Caco-2 (cell line): ENCODE data around the gene GTF2H3. TPM values are rescaled to one million over a fixed set of nuclear protein-coding genes. Genes with fewer than 3 reads are reported as not detected.
A peak's percentile ranks its signal among the peaks of the same experiment; 100 is the strongest.

ENCODE experiments used
- BruUV-seq: library from RNA; stranded (reverse); fragments of 400-500 nt; replicated peaks from 2 replicates; lab custom pipeline; 2021; lab: Mats Ljungman, UMichigan
- CTCF ChIA-PET: fragments of 300-600 bp; sonication (Branson Sonifier 250); formaldehyde crosslinking; loops from one replicate; lab custom pipeline; 2022; ENCODE audit warnings: antibody characterized with exemption; lab: Charles Lee
- POLR2A ChIA-PET: fragments of 300-600 bp; sonication (Branson Sonifier 250); formaldehyde crosslinking; loops from one replicate; lab custom pipeline; 2022; ENCODE audit warnings: antibody characterized with exemption; lab: Charles Lee
- DNase-seq, 2 experiments: peaks; one replicate each; pipeline versions ENCODE4 v3.0.0 to v3.0.0-alpha.2; 2020 to 2022
- H3K27me3 ChIP-seq: replicated peaks from 2 replicates; pipeline ENCODE4 v1.6.0; 2011; ENCODE audit warnings: low read length; ENCODE audit not compliant: control insufficient read depth, insufficient read depth
- H3K36me3 ChIP-seq: 2 replicates; pipeline ENCODE4 v1.5.1; 2011; ENCODE audit warnings: low read length; ENCODE audit not compliant: control insufficient read depth, insufficient read depth
- H3K4me1 ChIP-seq: fragments of 250-450 bp; sonication (Bioruptor Pico); 2 replicates; pipeline ENCODE4 v1.5.1; 2020; ENCODE audit warnings: mild to moderate bottlenecking
- H3K4me3 ChIP-seq: 2 replicates; pipeline ENCODE4 v1.5.1; 2011; ENCODE audit warnings: low read depth, mild to moderate bottlenecking, control low read depth, low read length
- H3K9me3 ChIP-seq: fragments of 250-450 bp; sonication (Bioruptor Pico); 2 replicates; pipeline ENCODE4 v1.5.1; 2020; ENCODE audit warnings: mild to moderate bottlenecking, moderate library complexity
- H3K27ac Mint-ChIP-seq: one replicate; pipeline ENCODE4 v1.8.0; 2022; ENCODE audit warnings: mixed read lengths; ENCODE audit not compliant: unreplicated experiment
- H3K27me3 Mint-ChIP-seq: one replicate; pipeline ENCODE4 v1.8.0; 2022; ENCODE audit warnings: mixed read lengths; ENCODE audit not compliant: insufficient read depth, unreplicated experiment
- H3K36me3 Mint-ChIP-seq: one replicate; pipeline ENCODE4 v1.8.0; 2022; ENCODE audit warnings: mild to moderate bottlenecking, mixed read lengths; ENCODE audit not compliant: insufficient read depth, unreplicated experiment
- H3K4me1 Mint-ChIP-seq: one replicate; pipeline ENCODE4 v1.8.0; 2022; ENCODE audit warnings: low read depth, mixed read lengths; ENCODE audit not compliant: unreplicated experiment
- H3K4me3 Mint-ChIP-seq: one replicate; pipeline ENCODE4 v1.8.0; 2022; ENCODE audit warnings: mild to moderate bottlenecking, moderate library complexity, mixed read lengths; ENCODE audit not compliant: unreplicated experiment
- H3K9me3 Mint-ChIP-seq: one replicate; pipeline ENCODE4 v1.8.0; 2022; ENCODE audit warnings: mixed read lengths; ENCODE audit not compliant: unreplicated experiment
- CTCF ChIP-seq, 2 experiments: fragments of 200-600 bp in 1 of 2; IDR thresholded peaks; 1 replicate in 1 of 2; 2 replicates in 1 of 2; pipeline versions ENCODE4 v1.5.1 to v1.8.0; 2011 to 2022; ENCODE audit warnings: antibody characterized with exemption in 1 of 2, control low read depth in 1 of 2, inconsistent platforms in 1 of 2, low read depth in 1 of 2, low read length in 1 of 2, mild to moderate bottlenecking in 1 of 2, moderate library complexity in 1 of 2; ENCODE audit not compliant: insufficient read depth in 1 of 2, severe bottlenecking in 1 of 2, unreplicated experiment in 1 of 2
- intact Hi-C: fragments of 100-400 bp; cut with micrococcal nuclease; formaldehyde crosslinking; loops from one replicate; pipeline ENCODE4 v1.10.0; 2022; ENCODE audit not compliant: unreplicated experiment
- total RNA-seq: library from RNA; stranded (reverse); gene quantifications from 2 replicates; pipeline ENCODE4 v1.2.3, GENCODE V29; 2022

Gene GTF2H3
- total RNA-seq, 1 experiment from 2014 or later, result 44.8 TPM

GRCh38 chr12:123683964-123684363 lies 50.3 kb downstream of the GTF2H3 start:
- no peak for DNase-seq
- Mint-ChIP-seq H3K36me3 (peaks cover 6% of the 10 kb centered on the region), H3K9me3 (no peaks in the 10 kb centered on the region), H3K4me3 (no peak overlapping the region), H3K4me1 (no peaks in the 10 kb centered on the region), H3K27ac (no peak overlapping the region), H3K27me3 (no peaks in the 10 kb centered on the region)
- Histone ChIP-seq H3K36me3 (no peaks in the 10 kb centered on the region), H3K27me3 (no peaks in the 10 kb centered on the region), H3K4me3 (no peak overlapping the region), H3K9me3 (no peaks in the 10 kb centered on the region), H3K4me1 (no peaks in the 10 kb centered on the region)
- BruUV-seq, result no TSS peak
- ChIA-PET CTCF (no interaction called here), POLR2A (no interaction called here)
- TF ChIP-seq CTCF (IDR thresholded peaks at IDR 0.05; ENCODE audit: insufficient read depth in 1 of 2, low read depth in 1 of 2, low read length in 1 of 2, severe bottlenecking in 1 of 2, unreplicated experiment in 1 of 2), result no peak
- intact Hi-C loops, result no loop called here

GRCh38 chr12:123686636-123687190 lies 53.1 kb downstream of the GTF2H3 start:
- Histone ChIP-seq H3K4me3 (no peak overlapping the region), H3K36me3 (no peaks in the 10 kb centered on the region), H3K4me1 (no peaks in the 10 kb centered on the region), H3K27me3 (no peaks in the 10 kb centered on the region), H3K9me3 (no peaks in the 10 kb centered on the region)
- no peak for DNase-seq
- CTCF ChIA-PET, result no interaction called here
- peak overlapping the region; percentile 39 for H3K27ac Mint-ChIP-seq
- H3K9me3 Mint-ChIP-seq, result no peaks in the 10 kb centered on the region
- peaks cover 6% of the 10 kb centered on the region for H3K36me3 Mint-ChIP-seq
- no peak for TF ChIP-seq CTCF (IDR thresholded peaks at IDR 0.05; ENCODE audit: insufficient read depth in 1 of 2, low read depth in 1 of 2, low read length in 1 of 2, severe bottlenecking in 1 of 2, unreplicated experiment in 1 of 2)
- no peaks in the 10 kb centered on the region for H3K4me1 Mint-ChIP-seq
- no peak overlapping the region for H3K4me3 Mint-ChIP-seq
- POLR2A ChIA-PET, result no interaction called here
- H3K27me3 Mint-ChIP-seq, result no peaks in the 10 kb centered on the region
- intact Hi-C loops, result no loop called here
- no TSS peak for BruUV-seq

GRCh38 chr12:123690191-123690840 lies 56.7 kb downstream of the GTF2H3 start:
- CTCF ChIA-PET, result no interaction called here
- intact Hi-C loops, result no loop called here
- Histone ChIP-seq H3K4me1 (no peaks in the 10 kb centered on the region), H3K4me3 (no peak overlapping the region), H3K9me3 (no peaks in the 10 kb centered on the region), H3K36me3 (no peaks in the 10 kb centered on the region), H3K27me3 (no peaks in the 10 kb centered on the region)
- Mint-ChIP-seq H3K4me3 (no peak overlapping the region), H3K27me3 (no peaks in the 10 kb centered on the region), H3K4me1 (no peaks in the 10 kb centered on the region), H3K9me3 (no peaks in the 10 kb centered on the region), H3K36me3 (no peaks in the 10 kb centered on the region), H3K27ac (no peak overlapping the region)
- POLR2A ChIA-PET, result no interaction called here
- no peak for DNase-seq
- no TSS peak for BruUV-seq
- TF ChIP-seq CTCF (IDR thresholded peaks at IDR 0.05; ENCODE audit: insufficient read depth in 1 of 2, low read depth in 1 of 2, low read length in 1 of 2, severe bottlenecking in 1 of 2, unreplicated experiment in 1 of 2), result no peak
